GM19238 (cell line): ENCODE results near the gene ZFX.

ENCODE experiments used
- DNase-seq: peaks from one replicate; pipeline ENCODE4 v3.0.0; 2011; ENCODE audit warnings: low spot score; ENCODE audit not compliant: insufficient read length

ZFX gene

GRCh38 chrX:24201216-24201615 lies 51.7 kb downstream of the ZFX start:
- no peak for DNase-seq

DNA sequence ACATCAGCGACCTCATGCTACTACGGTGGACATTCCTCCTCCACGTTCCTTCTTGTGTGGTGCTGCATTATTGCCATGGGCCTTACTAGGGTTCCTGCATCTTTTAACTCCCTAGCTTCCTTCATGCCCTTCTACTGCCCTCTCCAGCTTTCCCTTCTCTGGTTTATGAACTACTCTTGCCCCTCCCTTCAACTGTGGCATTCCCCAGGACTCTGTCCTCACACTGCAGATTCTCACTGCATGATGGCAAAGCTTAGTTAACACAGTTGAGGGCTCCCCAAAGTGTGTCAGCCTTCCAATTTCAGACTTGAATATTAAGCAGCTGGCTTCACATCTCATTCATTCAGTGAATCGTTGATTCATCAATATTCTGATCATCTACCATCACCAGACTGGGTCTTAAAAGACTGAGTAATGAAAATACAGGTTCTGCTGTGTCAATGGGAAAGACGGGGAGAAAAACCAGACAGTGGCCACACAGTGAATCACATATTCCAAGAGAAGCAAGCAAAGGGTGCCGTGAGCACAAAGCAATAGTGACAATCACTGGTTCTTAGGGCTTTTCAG lies 53.0 kb downstream of the ZFX start:
- no peak for DNase-seq

DNA sequence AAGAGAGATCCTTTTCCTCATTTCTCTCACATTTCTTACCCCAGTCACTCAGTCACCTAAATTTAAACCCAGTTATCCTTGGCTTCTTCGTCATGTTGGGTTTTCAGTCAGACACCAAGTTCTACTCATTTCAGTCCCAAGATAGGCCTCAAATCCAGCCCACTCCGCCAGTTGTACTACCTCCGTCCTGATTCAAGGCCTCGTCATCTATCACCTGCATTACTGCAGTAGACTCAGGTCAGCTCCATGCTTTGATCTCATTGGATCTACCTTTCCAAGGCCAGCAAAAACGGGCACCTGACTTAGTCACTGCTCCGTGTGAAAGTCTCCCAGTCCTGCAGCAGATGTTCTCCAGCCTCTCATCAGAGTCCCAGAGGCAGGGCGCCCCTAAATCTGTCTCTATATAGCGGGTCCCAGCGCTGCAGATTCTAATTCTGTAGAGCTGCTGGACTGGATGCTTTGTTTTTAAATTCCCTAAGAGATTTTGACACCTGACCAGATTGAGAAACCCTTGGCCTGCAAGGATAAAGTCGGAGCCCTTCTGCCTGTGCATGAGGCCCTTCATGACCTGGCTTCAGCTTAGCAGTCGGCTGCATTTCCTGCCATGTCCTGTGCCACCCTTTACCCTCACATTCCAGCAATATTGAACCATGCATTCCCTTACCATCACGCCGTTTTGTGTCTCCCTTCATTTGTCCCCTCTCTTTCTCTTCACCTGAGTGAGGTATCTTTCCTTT lies 53.7 kb downstream of the ZFX start:
- no peak for DNase-seq

DNA sequence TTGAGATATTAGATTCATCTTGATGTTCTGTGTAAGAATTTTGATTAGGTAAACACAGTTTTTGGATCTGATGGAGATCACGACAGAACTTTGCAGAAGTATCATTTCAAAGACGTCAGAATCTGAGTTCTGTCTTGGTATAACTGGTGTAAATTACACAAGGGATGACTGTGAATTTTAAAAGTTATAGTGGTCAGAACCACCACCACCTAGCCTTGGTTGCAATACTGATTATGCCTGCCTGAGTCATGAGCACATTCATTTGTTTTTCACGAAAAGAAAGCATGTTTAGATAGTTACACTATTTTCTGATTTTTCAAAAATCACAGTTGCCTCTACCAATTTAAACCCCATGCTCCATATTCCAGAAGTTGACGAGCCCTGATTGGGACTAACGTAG lies 54.8 kb downstream of the ZFX start:
- no peak for DNase-seq

DNA sequence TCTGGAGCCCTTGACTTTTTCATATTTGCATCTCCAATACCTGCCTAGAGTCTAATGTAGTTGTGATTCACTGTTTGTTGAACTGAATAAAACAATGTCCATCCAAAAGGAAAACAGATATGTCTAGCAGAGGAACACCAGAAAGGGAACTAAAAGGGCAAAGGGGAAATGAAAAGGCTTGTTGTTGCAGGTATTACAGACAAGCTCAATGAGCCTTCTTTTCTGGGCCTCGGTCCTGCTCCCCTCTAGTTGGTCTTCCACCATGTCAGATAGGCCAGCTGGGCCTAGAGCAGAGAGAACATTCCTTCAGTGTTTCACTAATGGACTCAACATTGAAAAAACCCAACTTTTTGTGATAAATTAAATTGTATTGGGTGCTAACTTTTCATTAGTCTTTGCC lies 55.4 kb downstream of the ZFX start:
- DNase-seq = no peak

GRCh38 chrX:24207826-24208225 lies 58.3 kb downstream of the ZFX start:
- no peak for DNase-seq

DNA sequence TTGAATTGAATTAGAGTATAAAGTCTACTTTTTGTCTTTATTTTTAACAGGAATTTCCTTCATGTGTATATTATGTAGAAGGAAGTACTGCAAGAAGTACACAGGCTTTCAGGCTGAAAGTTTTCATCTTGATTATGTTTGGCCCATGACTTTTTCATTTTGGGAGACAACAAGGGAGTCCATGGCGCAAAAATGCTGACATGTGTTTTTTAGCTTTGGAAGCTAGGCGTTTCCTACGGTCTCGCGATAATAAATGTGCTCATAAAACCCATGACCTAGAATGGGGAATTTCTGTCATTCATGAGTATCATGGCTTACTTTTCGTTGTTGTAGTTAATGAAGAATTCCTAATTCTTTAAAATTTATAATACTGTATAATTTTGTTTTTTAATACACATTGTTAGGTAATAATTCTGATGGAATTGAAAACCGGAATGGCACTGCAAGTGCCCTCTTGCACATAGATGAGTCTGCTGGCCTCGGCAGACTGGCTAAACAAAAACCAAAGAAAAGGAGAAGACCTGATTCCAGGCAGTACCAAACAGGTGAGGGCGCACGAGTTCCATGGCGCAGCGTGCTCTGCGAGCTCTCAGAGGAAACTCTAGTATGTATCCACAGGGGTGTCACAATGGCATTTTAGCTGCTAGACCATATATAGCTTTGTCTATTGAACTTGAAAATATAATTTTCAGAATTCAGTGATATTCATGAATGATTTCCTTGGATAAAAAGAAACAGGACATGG lies 59.1 kb downstream of the ZFX start:
- no peak for DNase-seq

GRCh38 chrX:24210190-24210589 lies 60.7 kb downstream of the ZFX start:
- DNase-seq = no peak

DNA sequence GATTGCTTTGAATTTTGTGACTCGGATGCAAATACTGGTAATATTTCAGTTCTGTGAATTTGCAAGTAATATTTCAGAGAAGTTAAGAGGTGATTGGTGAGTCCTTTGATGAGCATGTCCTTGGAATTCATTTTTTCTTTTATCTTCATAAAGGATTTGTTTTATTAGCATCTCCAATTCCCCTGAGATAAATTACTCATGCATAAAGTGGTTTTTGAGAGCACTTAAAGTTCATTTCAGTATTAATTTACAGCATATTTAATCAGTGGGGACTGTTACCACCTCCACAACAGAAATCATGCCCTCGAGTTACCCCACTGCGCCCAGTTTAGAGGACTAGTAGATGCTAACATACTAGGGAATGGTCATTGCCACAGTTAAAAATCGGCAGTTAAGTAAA lies 65.0 kb downstream of the ZFX start:
- no peak for DNase-seq

GRCh38 chrX:24215272-24215671 lies 65.7 kb downstream of the ZFX start:
- DNase-seq = no peak

- no peak for DNase-seq
Observed at GRCh38 chrX:24216037-24216436, 66.5 kb downstream of the ZFX start.

GRCh38 chrX:24216827-24217226 lies 67.3 kb downstream of the ZFX start:
- DNase-seq = no peak

DNA sequence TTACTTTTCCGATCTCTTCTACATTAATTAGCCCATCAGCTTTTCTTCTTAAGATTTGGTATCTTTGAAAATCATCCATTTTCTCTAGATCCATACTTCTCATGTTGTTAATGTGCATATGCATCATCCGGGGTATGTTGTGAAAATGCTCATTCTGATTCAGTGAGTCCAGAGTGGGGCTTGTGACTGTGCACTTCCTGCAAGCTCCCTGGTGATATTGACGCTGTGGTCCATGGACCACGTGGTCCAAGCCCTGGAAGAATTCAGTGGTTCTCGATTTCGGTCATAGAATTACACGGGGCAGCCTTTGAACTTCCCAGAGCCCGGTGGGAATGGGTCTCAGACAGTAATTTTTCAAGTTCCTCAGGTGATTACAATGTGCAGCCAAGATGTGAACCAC lies 69.8 kb downstream of the ZFX start:
- no peak for DNase-seq

DNA sequence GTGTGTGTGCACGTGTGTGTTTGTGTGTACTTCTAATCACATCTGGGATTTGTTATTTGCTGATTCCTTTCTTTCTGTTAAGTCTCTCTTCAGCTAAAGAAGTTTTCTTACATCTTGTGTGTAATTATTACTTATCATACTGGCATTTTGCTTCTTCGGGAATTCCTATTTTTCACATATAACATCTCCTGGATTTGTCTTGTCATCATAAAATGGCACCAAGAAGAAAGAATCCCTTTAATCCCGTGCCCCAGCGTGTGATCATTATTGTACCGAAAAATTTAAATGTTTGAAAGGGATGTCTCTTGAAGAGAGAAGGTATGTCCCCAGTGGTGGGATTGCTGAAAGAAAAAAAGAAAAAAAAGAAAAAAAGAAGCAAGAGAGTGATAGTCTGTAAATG lies 72.3 kb downstream of the ZFX start:
- DNase-seq = no peak

GRCh38 chrX:24225265-24225664 lies 75.7 kb downstream of the ZFX start:
- DNase-seq = no peak

- DNase-seq = no peak
Observed at GRCh38 chrX:24226176-24226575, 76.6 kb downstream of the ZFX start.

DNA sequence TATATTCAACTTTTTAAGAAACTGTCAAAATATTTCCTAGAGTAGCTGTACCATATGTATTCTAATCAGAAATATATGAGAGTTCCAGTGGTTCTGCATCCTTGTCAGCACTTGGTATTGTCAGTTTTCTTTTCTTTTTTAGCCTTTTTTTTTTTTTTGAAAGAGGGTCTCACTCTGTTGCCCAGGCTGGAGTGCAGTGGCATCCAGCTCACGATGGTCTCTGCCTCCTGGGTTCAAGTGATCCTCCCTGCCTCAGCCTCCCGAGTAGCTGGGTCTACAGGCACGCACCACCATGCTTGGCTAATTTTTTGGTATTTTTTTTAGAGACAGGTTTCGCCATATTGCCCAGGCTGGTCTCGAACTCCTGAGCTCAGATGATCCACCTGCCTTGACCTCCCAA lies 79.1 kb downstream of the ZFX start:
- no peak for DNase-seq

- DNase-seq = no peak
Observed at GRCh38 chrX:24229400-24229879, 79.9 kb downstream of the ZFX start.

DNA sequence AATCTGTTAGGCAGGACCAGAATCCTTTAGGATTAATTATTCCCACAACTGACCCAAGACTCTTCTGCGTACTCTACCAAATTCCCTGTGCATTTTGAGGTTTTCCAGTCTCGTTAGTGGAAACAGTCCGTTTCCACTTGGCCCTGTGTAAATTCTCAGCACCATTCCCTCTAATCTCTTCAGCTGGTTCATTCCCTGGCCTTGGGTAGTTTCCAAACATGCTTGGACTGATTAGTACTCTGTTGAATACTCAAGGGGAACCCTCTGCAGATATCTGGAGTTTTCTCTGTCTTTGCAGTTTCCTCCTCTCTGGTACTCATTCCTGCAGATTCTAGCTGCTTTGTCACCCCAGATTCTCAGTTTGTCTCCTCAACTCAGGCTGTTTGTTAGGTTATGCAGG lies 80.4 kb downstream of the ZFX start:
- no peak for DNase-seq

- no peak for DNase-seq
Observed at GRCh38 chrX:24231131-24231540, 81.6 kb downstream of the ZFX start.

DNA sequence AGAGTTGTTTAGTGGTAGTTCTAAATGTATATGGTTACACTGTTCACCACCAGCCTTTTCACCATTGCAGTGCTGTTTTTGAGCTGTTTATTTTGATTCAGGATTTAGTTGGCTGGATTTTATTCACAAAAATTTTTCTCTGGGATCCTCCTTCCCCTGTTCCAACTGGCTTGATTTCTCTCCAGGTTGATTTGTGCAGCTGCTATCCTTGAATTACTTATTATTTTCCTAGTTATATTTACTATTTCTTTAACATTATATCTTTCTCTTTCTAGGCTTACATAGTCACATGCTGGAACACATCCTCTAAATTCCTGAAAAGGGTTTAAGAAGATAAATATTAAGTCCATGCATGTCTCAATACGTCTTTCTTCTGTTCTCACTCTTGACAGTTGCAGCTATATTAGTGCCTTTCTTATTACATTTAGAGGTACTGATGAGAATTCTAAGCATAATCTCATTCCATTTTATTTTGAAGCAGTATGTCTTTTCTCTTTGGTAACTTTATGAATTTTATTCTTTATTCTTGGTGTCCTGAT lies 82.2 kb downstream of the ZFX start:
- no peak for DNase-seq

GRCh38 chrX:24232796-24233195 lies 83.3 kb downstream of the ZFX start:
- DNase-seq = no peak
